Choroid plexus epithelial cell (primary cell): Measurements from ENCODE around the gene STPG3.

Experiments
- DNase-seq: peaks from one replicate; pipeline ENCODE4 v3.0.0-alpha.2; 2010; ENCODE audit warnings: low read depth
- H3K4me3 ChIP-seq: 2 replicates; pipeline ENCODE4 v1.5.1; 2011; ENCODE audit warnings: low read depth, mild to moderate bottlenecking, control low read depth, low read length, moderate library complexity
- TF ChIP-seq, protein P1 (sequence below): conservative IDR thresholded peaks from 2 replicates; pipeline ENCODE4 v1.5.1; 2011; ENCODE audit warnings: low read depth, mild to moderate bottlenecking, control low read depth, inconsistent platforms, low read length, moderate library complexity

Gene STPG3

DNA sequence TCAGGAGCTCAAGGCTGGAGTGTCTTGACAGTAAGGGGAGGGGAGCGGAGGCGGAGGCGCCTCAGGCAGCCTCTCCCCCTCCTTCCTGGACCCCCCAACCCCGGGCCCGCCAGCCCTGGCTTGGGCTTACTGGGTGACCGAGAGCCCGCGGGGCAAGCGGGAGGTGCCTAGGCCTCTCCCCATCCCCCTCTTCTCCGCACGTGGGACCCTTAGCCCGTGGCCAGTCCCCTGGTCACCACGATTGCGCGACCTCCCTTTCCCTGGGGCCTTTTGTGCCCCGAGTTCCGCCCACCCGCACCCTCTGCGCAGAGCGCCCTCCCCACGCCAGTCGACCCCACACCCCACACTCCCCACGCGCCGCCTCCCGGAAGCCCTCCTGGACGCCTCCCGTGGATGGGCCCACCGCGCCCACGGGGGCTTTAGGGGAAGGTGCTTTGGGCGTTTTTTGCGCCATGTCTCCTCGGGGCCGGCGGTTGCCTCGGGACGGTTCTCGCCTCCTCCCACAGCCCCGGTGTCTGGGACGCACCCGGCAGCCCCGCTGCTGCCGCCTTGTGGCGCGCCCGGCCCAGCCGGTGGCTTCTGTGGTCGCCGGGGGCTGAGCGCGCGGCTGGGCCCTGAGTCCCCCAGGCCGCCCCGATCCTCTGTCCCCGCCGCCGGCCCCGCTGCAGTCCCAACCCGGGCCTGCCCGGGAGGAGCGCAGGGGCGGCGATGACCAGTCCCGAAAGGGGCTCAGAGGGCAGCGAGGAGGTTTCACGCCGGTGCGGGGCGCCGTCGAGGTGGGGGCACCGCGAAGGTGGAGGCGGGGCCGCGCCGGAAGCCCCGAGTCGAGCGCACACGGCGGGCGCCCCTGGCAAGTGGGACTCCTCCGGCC lies 29.6 kb downstream of the STPG3 start:
- peak overlapping the region; percentile 36 for H3K4me3 ChIP-seq
- peak; percentile 28 for DNase-seq
- TF ChIP-seq, protein P1, sequence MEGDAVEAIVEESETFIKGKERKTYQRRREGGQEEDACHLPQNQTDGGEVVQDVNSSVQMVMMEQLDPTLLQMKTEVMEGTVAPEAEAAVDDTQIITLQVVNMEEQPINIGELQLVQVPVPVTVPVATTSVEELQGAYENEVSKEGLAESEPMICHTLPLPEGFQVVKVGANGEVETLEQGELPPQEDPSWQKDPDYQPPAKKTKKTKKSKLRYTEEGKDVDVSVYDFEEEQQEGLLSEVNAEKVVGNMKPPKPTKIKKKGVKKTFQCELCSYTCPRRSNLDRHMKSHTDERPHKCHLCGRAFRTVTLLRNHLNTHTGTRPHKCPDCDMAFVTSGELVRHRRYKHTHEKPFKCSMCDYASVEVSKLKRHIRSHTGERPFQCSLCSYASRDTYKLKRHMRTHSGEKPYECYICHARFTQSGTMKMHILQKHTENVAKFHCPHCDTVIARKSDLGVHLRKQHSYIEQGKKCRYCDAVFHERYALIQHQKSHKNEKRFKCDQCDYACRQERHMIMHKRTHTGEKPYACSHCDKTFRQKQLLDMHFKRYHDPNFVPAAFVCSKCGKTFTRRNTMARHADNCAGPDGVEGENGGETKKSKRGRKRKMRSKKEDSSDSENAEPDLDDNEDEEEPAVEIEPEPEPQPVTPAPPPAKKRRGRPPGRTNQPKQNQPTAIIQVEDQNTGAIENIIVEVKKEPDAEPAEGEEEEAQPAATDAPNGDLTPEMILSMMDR = peak; percentile 46

DNA sequence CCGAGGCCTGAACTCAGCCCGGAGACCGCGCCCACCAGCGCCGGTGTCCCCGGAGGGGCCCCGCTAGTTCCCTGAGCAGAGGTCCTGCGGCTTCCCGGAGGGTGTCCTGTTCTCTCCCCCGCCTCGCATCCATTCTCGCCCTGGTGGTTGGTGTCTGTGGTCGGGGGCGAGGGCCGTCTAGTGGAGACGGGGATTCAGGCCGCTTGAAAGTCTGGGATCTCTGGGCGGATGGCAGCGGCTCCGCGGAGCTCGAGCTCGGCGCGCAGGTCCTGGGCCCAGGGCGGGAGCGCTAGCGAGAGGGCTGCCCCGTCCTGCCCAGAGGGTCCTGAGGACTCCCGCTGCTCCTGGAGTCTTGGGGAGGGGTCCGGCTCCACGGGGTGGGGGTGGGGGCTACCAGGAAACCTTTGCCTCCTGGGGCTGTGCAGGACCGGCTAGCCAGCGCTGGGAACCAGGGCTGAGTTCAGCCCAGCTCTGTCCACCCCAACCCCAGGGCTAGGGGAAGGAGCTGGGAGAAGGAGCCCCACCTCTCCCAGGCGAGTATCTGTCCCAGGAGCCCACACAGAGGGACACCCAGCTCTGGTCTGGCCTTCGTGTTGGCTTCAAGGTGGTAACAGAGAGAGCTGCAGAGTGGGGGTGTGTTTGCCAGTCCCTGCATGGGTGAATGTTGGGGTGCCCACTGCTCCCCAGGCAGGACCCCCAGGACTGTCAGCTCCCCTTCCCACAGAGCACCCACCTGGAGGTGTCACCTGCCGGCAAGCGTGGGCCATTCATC lies 30.4 kb downstream of the STPG3 start:
- H3K4me3 ChIP-seq = peak overlapping the region; percentile 36
- no peak for DNase-seq
- TF ChIP-seq, protein P1 = no peak

DNA sequence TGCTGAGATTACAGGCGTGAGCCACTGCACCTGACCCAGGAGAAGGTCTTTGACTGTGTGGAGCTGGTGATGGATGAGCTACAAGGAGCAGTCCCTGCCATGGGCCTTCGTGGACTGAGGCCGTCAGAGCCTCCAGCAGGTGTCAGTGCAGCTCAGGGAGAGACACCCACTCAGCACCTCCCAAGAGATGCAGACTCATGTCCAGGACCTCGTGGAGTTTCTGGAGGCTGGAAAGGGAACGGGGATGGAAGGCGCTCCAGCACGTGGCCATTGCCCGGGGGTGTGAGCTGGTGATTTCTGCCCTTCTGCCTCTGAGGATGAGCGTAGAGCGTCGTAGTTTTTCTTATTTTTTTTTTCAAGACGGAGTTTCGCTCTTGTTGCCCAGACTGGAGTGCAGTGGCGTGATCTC lies 35.9 kb downstream of the STPG3 start:
- TF ChIP-seq, protein P1 = peak; percentile 67
- peak; percentile 66 for DNase-seq
- no peak overlapping the region for H3K4me3 ChIP-seq

DNA sequence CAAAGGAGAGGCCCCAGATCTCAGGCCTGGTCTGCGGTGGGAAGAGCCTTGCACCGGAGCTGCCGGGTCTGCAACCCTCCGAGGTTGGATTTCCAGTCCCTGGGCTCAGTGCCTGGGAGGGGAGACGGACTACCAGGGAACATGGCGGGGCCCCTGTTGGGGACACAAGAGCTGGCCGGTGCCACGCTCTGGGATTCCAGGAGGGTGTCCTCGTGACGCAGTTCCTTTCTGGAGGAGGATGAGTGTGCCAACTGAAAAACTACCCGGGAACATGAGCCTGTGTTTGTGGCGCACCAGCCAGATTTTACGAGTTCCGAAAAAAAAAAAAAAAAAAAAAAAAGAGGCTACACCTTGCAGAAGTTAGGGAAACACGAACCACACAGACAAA lies 42.0 kb downstream of the STPG3 start:
- DNase-seq = no peak

DNA sequence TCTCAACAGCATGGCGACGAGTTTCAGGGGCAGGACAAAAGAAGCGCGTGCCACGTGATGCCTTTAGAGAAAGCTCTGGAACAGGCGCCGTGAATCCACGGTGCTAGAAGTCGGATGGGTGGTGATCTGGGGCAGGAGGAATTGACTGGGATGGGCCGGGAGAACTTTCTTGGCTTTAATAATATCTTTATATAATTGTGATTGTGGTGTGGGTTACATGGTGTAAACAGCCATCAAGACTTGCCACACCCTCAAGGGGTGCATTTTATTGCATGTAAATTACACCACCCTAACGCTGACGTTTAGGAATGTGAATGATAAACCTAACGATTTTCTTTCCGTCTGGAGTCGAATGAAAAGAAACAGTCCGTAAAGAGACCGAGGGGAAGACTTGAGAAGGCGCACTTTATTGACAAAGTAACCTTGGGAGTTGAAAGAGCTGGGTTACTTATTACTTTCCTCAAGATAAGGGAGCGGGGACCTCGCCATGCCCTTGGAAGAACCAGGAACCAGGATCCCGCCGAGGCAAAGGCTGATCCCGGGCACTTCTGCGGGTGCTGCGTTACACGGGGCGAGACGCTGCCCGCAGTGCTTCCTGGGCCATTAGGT lies 42.5 kb downstream of the STPG3 start:
- DNase-seq = no peak
- TF ChIP-seq, protein P1 = no peak
- no peak overlapping the region for H3K4me3 ChIP-seq

More for the DNA sequence above, 42.0 kb downstream of the STPG3 start:
- no peak overlapping the region for H3K4me3 ChIP-seq
- TF ChIP-seq, protein P1 = no peak

DNA sequence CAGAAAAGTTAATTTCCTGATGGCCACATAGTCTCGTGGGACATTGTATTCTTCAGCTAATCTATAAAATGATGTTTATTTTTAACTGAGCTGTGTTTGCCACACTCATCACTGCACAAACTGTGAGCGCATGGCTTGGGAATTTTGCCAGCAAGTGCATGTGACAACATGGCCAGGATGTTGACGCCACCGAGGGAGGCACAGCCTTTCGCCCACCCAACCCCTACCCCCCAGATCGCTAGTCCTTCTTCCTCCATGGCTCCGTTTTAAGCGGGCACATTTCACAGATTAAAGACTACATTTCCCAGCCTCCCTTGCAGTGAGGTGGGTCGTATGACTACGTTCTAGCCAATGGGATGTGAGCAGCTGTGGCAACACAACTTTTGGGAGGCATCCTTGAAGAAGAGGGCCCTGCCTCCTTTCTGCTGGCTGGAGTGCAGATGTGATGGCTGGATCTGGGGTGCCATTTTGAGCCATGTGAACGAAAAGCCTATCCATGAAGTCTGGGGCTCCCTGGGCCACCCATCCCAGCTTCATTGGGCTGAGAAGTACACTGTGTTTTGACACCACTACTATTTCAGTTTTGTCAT lies 43.1 kb downstream of the STPG3 start:
- DNase-seq = peak; percentile 61
- H3K4me3 ChIP-seq = no peak overlapping the region
- TF ChIP-seq, protein P1 = no peak
